IMR-90 (cell line): ENCODE results near the gene NT5C3A.

Experiments
- CEBPB ChIP-seq: IDR thresholded peaks from 2 replicates; pipeline ENCODE4 v1.6.1; 2012; ENCODE audit warnings: low read depth, low read length, improper control_type of control experiment
- CTCF ChIP-seq: conservative IDR thresholded peaks from 2 replicates; pipeline ENCODE4 v1.5.1; 2012; ENCODE audit warnings: mild to moderate bottlenecking, low read depth, low read length, improper control_type of control experiment
- MAFK ChIP-seq: IDR thresholded peaks from 2 replicates; pipeline ENCODE4 v1.6.1; 2012; ENCODE audit warnings: low read depth, low read length, improper control_type of control experiment

DNA sequence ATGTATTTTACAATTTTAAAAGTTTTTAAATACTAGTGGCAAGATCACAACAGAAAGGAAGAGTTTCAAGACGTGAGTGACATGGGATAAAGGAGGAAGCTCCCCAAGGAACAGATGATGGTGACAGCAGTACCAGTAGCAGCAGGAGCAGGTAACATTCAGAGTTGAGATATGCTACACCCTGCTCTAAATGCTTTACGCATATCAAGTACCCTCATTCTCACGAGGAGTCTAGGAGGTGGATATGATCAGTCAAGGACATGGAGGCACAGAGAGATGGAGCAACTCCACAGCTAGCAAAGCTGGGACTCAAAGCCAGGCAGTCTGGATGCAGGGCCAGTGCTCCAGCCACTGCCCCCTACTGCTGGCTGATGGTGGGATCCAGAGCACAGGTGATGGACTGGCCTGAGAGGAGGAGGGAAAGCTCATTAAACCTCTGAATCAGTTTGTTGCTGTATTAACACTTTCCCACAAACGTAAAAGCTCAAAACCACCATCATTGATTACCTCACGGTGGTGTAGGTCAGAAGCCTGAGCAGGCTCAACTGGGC is 29.1 kb upstream of the NT5C3A start:
- no peak for TF ChIP-seq CTCF
- no peak for TF ChIP-seq MAFK
- no peak for TF ChIP-seq CEBPB
